HEK293 (cell line): ENCODE results near the gene CHD8.

Experiments used
- CTCF ChIA-PET: fragments of 350-600 bp; formaldehyde crosslinking; extraction: SDS; loops from one replicate; lab custom pipeline; 2021; ENCODE audit warnings: antibody characterized with exemption; lab: Yijun Ruan, JAX
- POLR2A ChIA-PET: fragments of 300-600 bp; formaldehyde crosslinking; extraction: SDS; loops from one replicate; lab custom pipeline; 2020; ENCODE audit warnings: antibody characterized with exemption, inconsistent platforms; lab: Yijun Ruan, JAX
- H3K27ac ChIP-seq: fragments of 200-500 bp; sonication (Bioruptor generic); 2 replicates; pipeline ENCODE4 v1.5.1; 2014; ENCODE audit warnings: low read depth, low read length, control low read depth, inconsistent platforms; ENCODE audit errors: extremely low read depth
- H3K36me3 ChIP-seq, 2 experiments: fragments of 200-500 bp in 1 of 2; sonication (Bioruptor generic) in 1 of 2; 1 replicate in 1 of 2; 2 replicates in 1 of 2; pipeline ENCODE4 v1.5.1; 2014 to 2017; ENCODE audit warnings: inconsistent platforms in 2 of 2, low read length in 2 of 2; ENCODE audit not compliant: control insufficient read depth in 2 of 2, insufficient read depth in 1 of 2
- H3K4me1 ChIP-seq: fragments of 200-500 bp; sonication (Bioruptor generic); 2 replicates; pipeline ENCODE4 v1.5.1; 2014; ENCODE audit warnings: mild to moderate bottlenecking, low read length, inconsistent platforms; ENCODE audit not compliant: control insufficient read depth, insufficient read depth
- H3K4me3 ChIP-seq: 2 replicates; pipeline ENCODE4 v1.5.1; 2011; ENCODE audit warnings: low read depth, mild to moderate bottlenecking, control low read depth, low read length, moderate library complexity
- H3K9me3 ChIP-seq: fragments of 200-500 bp; sonication (Bioruptor generic); 2 replicates; pipeline ENCODE4 v1.5.1; 2014; ENCODE audit warnings: low read depth, low read length, inconsistent platforms; ENCODE audit not compliant: control insufficient read depth, insufficient read depth
- GLI4 ChIP-seq: fragments of 450-650 bp; formaldehyde crosslinking; IDR thresholded peaks from 2 replicates; pipeline ENCODE4 v1.5.1; 2016; ENCODE audit warnings: missing biosample characterization, missing genetic modification characterization
- PATZ1 ChIP-seq: fragments of 450-650 bp; formaldehyde crosslinking; IDR thresholded peaks from 2 replicates; pipeline ENCODE4 v1.5.1; 2016; ENCODE audit warnings: missing biosample characterization, missing genetic modification characterization
- PRDM1 ChIP-seq: fragments of 450-650 bp; formaldehyde crosslinking; IDR thresholded peaks from 2 replicates; pipeline ENCODE4; 2016; ENCODE audit warnings: missing biosample characterization, missing genetic modification characterization
- PRDM6 ChIP-seq: fragments of 450-650 bp; formaldehyde crosslinking; IDR thresholded peaks from 2 replicates; pipeline ENCODE4 v1.5.1; 2017; ENCODE audit warnings: missing biosample characterization, missing genetic modification characterization
- SCRT1 ChIP-seq: fragments of 450-650 bp; formaldehyde crosslinking; IDR thresholded peaks from 2 replicates; pipeline ENCODE4 v1.5.1; 2016; ENCODE audit warnings: missing biosample characterization, missing genetic modification characterization, borderline replicate concordance
- SCRT2 ChIP-seq: fragments of 450-650 bp; formaldehyde crosslinking; IDR thresholded peaks from 2 replicates; pipeline ENCODE4 v1.5.1; 2016; ENCODE audit warnings: missing biosample characterization, missing genetic modification characterization
- SP3 ChIP-seq: fragments of 450-650 bp; formaldehyde crosslinking; IDR thresholded peaks from 2 replicates; pipeline ENCODE4 v1.5.1; 2016; ENCODE audit warnings: missing biosample characterization, missing genetic modification characterization
- TSHZ1 ChIP-seq: fragments of 450-650 bp; formaldehyde crosslinking; IDR thresholded peaks from 2 replicates; pipeline ENCODE4 v1.5.1; 2016; ENCODE audit warnings: missing biosample characterization, missing genetic modification characterization, borderline replicate concordance
- ZBTB21 ChIP-seq: fragments of 450-650 bp; formaldehyde crosslinking; IDR thresholded peaks from 2 replicates; pipeline ENCODE4 v1.5.1; 2017; ENCODE audit warnings: missing biosample characterization, missing genetic modification characterization
- ZIC2 ChIP-seq: fragments of 450-650 bp; formaldehyde crosslinking; IDR thresholded peaks from 2 replicates; pipeline ENCODE4 v1.5.1; 2016; ENCODE audit warnings: missing biosample characterization, missing genetic modification characterization
- ZNF138 ChIP-seq: fragments of 450-650 bp; formaldehyde crosslinking; IDR thresholded peaks from 2 replicates; pipeline ENCODE4 v1.5.1; 2016; ENCODE audit warnings: missing biosample characterization, missing genetic modification characterization, borderline replicate concordance
- ZNF2 ChIP-seq: fragments of 450-650 bp; formaldehyde crosslinking; IDR thresholded peaks from 2 replicates; pipeline ENCODE4 v1.5.1; 2016; ENCODE audit warnings: missing biosample characterization, missing genetic modification characterization
- ZNF239 ChIP-seq: fragments of 450-650 bp; formaldehyde crosslinking; IDR thresholded peaks from 2 replicates; pipeline ENCODE4 v1.5.1; 2016; ENCODE audit warnings: missing biosample characterization, missing genetic modification characterization
- ZNF350 ChIP-seq: fragments of 450-650 bp; formaldehyde crosslinking; IDR thresholded peaks from 2 replicates; pipeline ENCODE4 v1.5.0; 2017; ENCODE audit warnings: missing biosample characterization, mild to moderate bottlenecking, missing genetic modification characterization
- ZNF514 ChIP-seq: fragments of 450-650 bp; formaldehyde crosslinking; IDR thresholded peaks from 2 replicates; pipeline ENCODE4 v1.5.1; 2016; ENCODE audit warnings: missing biosample characterization, missing genetic modification characterization
- ZNF521 ChIP-seq: fragments of 450-650 bp; formaldehyde crosslinking; IDR thresholded peaks from 2 replicates; pipeline ENCODE4 v1.5.1; 2017; ENCODE audit warnings: missing biosample characterization, mild to moderate bottlenecking, missing genetic modification characterization
- ZNF624 ChIP-seq: fragments of 450-650 bp; formaldehyde crosslinking; IDR thresholded peaks from 2 replicates; pipeline ENCODE4 v1.5.1; 2017; ENCODE audit warnings: missing biosample characterization, missing genetic modification characterization
- ZNF645 ChIP-seq: fragments of 450-650 bp; formaldehyde crosslinking; IDR thresholded peaks from 2 replicates; pipeline ENCODE4; 2016; ENCODE audit warnings: missing biosample characterization, missing genetic modification characterization
- ZNF654 ChIP-seq: fragments of 450-650 bp; formaldehyde crosslinking; IDR thresholded peaks from 2 replicates; pipeline ENCODE4 v1.5.1; 2016; ENCODE audit warnings: low read depth, missing biosample characterization, missing genetic modification characterization

CHD8 gene

GRCh38 chr14:21501568-21501967 lies 45.6 kb upstream of the CHD8 start:
- TF ChIP-seq ZNF350 (tag by site-specific recombination) (no peak), PRDM1 (no peak), PATZ1 (tag by site-specific recombination) (no peak), ZNF514 (no peak), ZNF2 (no peak), ZBTB21 (tag by site-specific recombination) (no peak), ZNF138 (no peak), ZNF645 (no peak), ZNF624 (tag by site-specific recombination) (no peak), ZNF239 (tag by site-specific recombination) (no peak), GLI4 (tag by site-specific recombination) (no peak), ZNF521 (tag by site-specific recombination) (no peak), PRDM6 (tag by site-specific recombination) (no peak), ZIC2 (tag by site-specific recombination) (no peak)
- H3K27ac ChIP-seq = no peak overlapping the region
- peaks cover 49 to 78% of the 10 kb centered on the region in 2 experiments for H3K36me3 ChIP-seq
- no peaks in the 10 kb centered on the region for H3K9me3 ChIP-seq
- POLR2A ChIA-PET = interaction anchor here (0.6 to 2.3 kb wide), 6 partner anchors 9 to 1149 kb away, joined by 3 to 10 read pairs (median 4); partner anchors contain the start of genes METTL3 and SALL2
- CTCF ChIA-PET = interaction anchor here (0.6 to 3.9 kb wide), 6 partner anchors 9 to 56 kb away, joined by 3 to 72 read pairs (median 5); partner anchors contain the start of genes METTL3 and TOX4
- no peak overlapping the region for H3K4me3 ChIP-seq
- H3K4me1 ChIP-seq = no peaks in the 10 kb centered on the region

- H3K27ac ChIP-seq = no peak overlapping the region
- ChIA-PET POLR2A (interaction anchor here (1.7 to 2.2 kb wide), 2 partner anchors 12 to 27 kb away, joined by 7 to 8 read pairs; partner anchors contain the start of genes METTL3 and SALL2), CTCF (interaction anchor here (0.6 to 3.9 kb wide), 27 partner anchors 8 to 344 kb away, joined by 3 to 72 read pairs (median 5); partner anchors contain the start of genes METTL3, SALL2 and TOX4)
- peaks cover 62 to 94% of the 10 kb centered on the region in 2 experiments for H3K36me3 ChIP-seq
- TF ChIP-seq TSHZ1 (no peak), SCRT1 (tag by site-specific recombination) (no peak), SP3 (tag by site-specific recombination) (no peak), SCRT2 (0 out of 2 replicates have a peak, but pooled peaks have one; percentile 35), ZNF654 (peak; percentile 22; the same call in 1 of the 2 replicates)
- H3K4me3 ChIP-seq = no peak overlapping the region
- H3K9me3 ChIP-seq = no peaks in the 10 kb centered on the region
- H3K4me1 ChIP-seq = no peaks in the 10 kb centered on the region
Measured at GRCh38 chr14:21498540-21499526, 42.9 kb upstream of the CHD8 start.
